ENCODE results near the gene DDHD1.

Gene DDHD1

DNA sequence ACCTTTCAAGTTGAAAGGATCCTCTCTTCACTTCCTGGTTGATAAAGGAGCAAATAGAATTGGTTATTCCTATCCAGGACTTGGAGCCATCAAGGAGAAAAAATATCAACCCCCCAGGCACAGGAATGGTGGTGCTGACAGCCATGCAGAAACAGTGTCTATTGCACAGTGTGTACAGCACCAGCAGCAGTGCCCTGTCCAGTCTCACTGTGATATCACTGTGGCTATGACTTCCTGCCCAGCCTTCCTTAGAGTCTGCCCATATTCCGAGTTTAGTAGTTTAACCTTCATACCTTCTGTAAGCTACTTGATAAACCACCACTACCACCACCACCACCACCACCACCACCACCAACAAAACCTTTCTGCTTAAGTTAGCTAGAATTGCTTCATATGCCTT lies 157.1 kb downstream of the DDHD1 start:
- DNase-seq (ENCODE audit: low spot score) = no peak

DNA sequence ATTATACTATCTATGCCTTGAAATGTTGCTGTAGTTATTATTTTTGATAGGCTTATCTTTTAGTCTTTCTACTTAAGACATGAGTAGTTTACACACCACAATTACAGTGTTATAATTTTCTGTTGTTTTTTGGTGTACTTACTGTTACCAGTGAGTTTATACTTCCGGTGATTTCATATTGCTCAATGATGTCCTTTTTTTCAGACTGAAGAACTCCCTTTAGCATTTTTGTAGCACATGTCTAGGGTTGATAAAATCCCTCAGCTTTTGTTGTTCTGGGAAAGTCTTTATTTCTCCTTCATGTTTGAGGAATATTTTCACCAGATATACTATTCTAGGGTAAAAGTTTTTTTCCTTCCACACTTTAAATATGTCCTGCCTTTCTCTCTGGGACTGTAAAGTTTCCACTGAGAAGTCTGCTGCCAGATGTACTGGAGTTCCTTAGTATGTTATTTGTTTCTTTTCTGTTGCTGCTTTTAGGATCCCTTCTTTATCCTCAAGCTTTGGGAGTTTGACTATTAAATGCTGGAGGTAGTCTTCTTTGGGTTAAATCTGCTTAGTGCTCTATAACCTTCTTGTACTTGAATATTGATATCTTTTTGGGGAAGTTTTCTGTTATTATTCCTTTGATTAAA lies 160.8 kb downstream of the DDHD1 start:
- no peak for DNase-seq (ENCODE audit: low spot score)

DNA sequence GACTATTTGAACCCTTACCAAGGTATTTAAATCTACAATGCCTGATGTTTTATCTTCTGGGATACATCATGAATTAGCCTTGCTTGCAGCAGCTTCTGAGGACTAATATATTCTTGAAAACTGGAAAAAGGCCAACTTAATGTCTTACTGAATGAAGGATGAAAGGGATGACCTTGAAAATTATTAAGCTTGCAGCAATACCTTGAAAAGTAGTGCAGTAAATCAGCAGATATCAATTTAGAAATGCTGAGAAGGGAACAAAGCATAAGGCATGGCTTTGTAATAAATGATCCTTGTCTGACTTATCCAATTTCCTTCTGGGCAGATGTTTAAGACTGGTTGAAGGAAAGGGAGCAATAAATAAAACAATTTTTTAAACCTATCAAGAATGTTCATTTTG lies 165.0 kb downstream of the DDHD1 start:
- DNase-seq (ENCODE audit: low spot score) = no peak

DNA sequence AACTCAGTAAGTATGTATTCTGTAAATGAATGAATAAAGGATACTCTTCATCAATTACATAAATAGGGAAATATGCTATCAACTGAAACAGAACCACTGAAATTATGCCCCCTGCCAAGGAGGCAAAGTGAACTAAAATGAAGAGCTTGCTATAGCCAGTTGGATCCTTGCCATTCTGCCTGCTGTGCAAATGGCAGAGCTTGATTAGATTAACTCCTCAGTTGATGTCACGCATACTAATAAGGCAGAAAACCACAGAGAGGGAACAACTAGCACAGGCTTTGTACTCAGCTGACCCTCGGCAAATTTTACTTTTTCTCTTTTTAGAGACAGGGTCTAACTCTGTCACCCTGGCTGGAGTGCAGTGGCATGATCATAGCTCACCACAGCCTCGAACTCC lies 165.6 kb downstream of the DDHD1 start:
- DNase-seq (ENCODE audit: low spot score) = no peak

DNA sequence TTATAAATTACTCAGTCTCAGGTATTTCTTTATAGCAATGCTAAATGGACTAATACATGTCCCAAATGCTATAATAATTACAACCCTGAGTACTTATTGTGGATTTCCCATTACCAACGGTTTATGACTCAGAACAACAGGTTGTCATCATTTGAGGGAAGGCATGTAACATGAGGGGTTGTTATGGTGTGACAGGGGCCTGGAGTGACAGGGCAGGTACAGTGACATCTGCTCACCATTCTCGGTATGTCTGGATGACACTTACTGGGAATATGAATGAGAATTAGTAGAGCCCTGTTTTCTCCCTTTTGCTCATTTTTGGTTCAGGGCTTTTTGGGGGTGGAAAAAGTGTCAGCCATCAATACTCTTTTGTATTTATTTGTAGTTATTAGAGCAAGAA lies 166.1 kb downstream of the DDHD1 start:
- DNase-seq (ENCODE audit: low spot score) = no peak
